MG63 (cell line): Measurements from ENCODE around the gene ATXN7L1. TPM values are rescaled to one million over a fixed set of nuclear protein-coding genes. Genes with fewer than 3 reads are reported as not detected.
"Not testable (repeated sequence)": the region's sequence is repeated elsewhere in the genome, so short reads cannot be mapped to it uniquely, and the experiment has no call there.

ENCODE experiments used
- DNase-seq: peaks from one replicate; pipeline ENCODE4 v3.0.0-alpha.2; 2020
- H3K27me3 ChIP-seq: fragments of 250-450 bp; sonication (Bioruptor Pico); 2 replicates; pipeline ENCODE4 v1.5.1; 2020; ENCODE audit warnings: mild to moderate bottlenecking, moderate library complexity
- H3K36me3 ChIP-seq: fragments of 250-450 bp; sonication (Bioruptor Pico); 2 replicates; pipeline ENCODE4 v1.5.1; 2020; ENCODE audit warnings: mild to moderate bottlenecking, moderate library complexity
- H3K4me3 ChIP-seq: fragments of 250-450 bp; sonication (Bioruptor Pico); 2 replicates; pipeline ENCODE4 v1.5.1; 2020; ENCODE audit warnings: mild to moderate bottlenecking, moderate library complexity
- H3K9me3 ChIP-seq: fragments of 250-450 bp; sonication (Bioruptor Pico); 2 replicates; pipeline ENCODE4 v1.5.1; 2020; ENCODE audit warnings: mild to moderate bottlenecking, moderate library complexity
- total RNA-seq: library from RNA; depleted of rRNA; stranded (reverse); fragments of >200 nt; shearing (Covaris generic); gene quantifications from 2 replicates; pipeline ENCODE4 v1.2.3, GENCODE V29; 2014; ENCODE audit warnings: low replicate concordance

The ATXN7L1 gene
- total RNA-seq, 1 experiment from 2014 or later = 0.59 TPM

DNA sequence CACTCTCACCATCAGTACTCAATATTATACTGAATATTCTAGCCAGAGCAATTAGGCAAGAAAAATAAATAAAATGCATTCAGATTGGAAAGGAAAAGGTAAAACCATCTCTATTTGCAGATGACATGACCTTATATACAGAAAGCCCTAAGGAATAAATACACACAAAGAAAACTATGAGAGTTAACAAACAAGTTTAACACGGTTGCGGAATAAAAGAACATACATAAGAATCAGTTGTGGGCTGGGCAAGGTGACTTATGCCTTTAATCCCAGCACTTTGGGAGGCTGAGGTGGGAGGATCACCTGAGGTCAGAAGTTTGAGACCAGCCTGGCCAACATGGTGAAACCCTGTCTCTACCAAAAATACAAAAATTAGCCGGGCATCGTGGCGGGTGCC, 31.7 kb downstream of the ATXN7L1 start:
- not testable (repeated sequence) for DNase-seq, H3K4me3 ChIP-seq, H3K36me3 ChIP-seq, H3K27me3 ChIP-seq, H3K9me3 ChIP-seq

- no peak overlapping the region for H3K4me3 ChIP-seq
- DNase-seq = no peak
- no peaks in the 10 kb centered on the region for H3K9me3 ChIP-seq
These were observed 34.5 kb downstream of the ATXN7L1 start for GRCh38 chr7:105841866-105842265.

DNA sequence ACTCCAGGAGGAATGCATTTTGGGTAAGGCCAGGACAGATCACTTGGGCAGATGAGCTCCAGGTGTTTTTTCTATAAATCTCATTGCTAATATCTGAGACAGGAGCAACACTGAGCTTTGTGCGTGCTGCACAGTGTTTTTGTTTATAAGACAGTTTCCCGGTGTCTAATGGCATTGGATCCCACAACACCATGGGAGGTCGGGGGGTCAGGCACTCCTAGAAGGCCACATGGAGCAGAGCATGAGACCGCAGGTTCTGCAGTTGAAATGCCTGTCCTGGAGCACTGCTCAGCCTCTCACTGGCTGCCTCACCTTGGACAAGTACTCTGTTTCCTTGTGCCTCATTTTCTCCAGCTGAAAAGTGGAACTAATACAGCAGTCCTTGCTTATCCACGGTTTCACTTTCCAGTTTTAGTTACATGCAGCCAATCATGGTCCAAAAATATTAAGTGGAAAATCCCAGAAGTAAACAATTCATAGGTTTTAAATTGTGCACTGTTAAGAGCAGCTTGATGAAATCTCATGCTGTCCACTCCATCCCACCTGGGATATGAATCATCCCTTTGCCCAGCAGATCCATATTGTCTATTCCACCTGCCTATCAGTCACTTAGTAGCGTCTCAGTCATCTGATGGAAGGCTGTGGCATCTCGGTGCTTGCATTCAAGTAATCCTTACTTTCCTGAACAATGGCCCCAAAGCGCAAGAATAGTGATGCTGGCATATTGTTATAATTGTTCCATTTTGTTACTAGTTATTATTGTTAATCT, 35.2 kb downstream of the ATXN7L1 start:
- no peaks in the 10 kb centered on the region for H3K27me3 ChIP-seq
- DNase-seq = no peak
- H3K36me3 ChIP-seq = no peaks in the 10 kb centered on the region
- no peak overlapping the region for H3K4me3 ChIP-seq
- H3K9me3 ChIP-seq = no peaks in the 10 kb centered on the region

More at GRCh38 chr7:105841866-105842265, 34.5 kb downstream of the ATXN7L1 start:
- H3K27me3 ChIP-seq = no peaks in the 10 kb centered on the region
- H3K36me3 ChIP-seq = no peaks in the 10 kb centered on the region

DNA sequence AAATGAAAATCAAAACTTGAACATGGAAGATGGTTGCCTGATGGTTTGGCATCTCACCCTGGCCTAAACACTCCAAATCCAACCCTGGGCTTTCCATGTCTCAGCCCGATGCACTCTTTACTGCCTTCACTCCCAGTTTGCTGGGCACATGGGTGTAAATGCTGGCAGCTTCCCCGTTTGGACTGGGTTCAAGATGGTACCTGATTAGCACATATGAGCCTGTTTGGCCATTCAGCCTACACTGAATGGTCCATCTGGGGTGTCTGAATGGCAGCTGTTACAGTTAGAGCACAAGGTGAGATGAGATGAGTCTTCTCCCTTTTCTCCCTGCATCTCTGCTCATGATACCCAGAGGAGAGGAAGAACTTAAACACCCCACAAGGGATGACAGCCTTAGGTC, 37.1 kb downstream of the ATXN7L1 start:
- no peaks in the 10 kb centered on the region for H3K9me3 ChIP-seq
- no peaks in the 10 kb centered on the region for H3K27me3 ChIP-seq
- no peaks in the 10 kb centered on the region for H3K36me3 ChIP-seq
- no peak for DNase-seq
- H3K4me3 ChIP-seq = no peak overlapping the region

- H3K36me3 ChIP-seq = no peaks in the 10 kb centered on the region
- no peaks in the 10 kb centered on the region for H3K9me3 ChIP-seq
- no peaks in the 10 kb centered on the region for H3K27me3 ChIP-seq
- no peak overlapping the region for H3K4me3 ChIP-seq
- DNase-seq = no peak
These were observed 37.7 kb downstream of the ATXN7L1 start for GRCh38 chr7:105838627-105839231.

DNA sequence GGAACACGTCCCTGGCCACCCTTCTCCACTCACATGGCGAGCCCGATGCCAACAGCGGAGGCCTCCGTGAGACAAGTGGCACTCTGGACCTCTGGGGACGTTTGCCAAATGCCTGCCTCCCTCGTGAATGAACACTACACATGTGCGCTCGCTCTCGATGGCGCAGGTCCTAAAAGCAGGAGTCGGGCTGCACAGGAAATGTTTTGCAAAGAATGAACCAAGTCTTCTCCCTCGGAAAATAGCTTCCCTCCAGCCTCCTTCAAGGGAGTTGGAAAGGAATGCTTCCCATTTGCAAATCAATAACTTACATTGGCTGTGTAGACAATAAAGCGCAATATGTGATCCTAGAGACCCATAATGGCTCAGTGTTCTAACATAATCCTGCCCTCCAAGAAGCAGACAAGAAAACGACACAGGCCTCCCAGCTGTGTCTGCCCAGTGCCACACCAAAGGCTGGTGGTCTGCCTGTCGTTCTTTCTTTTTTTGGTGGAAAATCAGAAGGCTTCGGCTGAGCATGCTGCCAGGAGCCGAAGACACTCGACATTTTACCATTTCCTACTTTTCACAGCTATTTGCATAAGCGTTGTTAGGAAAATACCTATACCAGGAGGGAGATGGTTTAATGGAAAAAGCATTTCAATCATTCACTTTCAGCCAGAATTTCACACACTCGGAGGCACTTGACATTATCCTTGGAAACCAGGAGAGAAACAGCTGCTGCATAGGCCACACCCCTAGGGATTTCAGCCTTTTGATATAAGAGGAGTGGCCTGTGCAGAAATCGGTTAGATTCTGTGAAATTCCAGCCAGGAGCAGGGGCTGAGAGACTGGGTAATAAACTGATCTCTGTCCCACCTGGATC, 38.4 kb downstream of the ATXN7L1 start:
- Histone ChIP-seq H3K9me3 (no peaks in the 10 kb centered on the region), H3K4me3 (no peak overlapping the region), H3K36me3 (no peaks in the 10 kb centered on the region), H3K27me3 (no peaks in the 10 kb centered on the region)
- DNase-seq = no peak

GRCh38 chr7:105835441-105835840, 41.0 kb downstream of the ATXN7L1 start:
- no peaks in the 10 kb centered on the region for H3K9me3 ChIP-seq
- no peak overlapping the region for H3K4me3 ChIP-seq
- H3K27me3 ChIP-seq = no peaks in the 10 kb centered on the region
- H3K36me3 ChIP-seq = no peaks in the 10 kb centered on the region
- DNase-seq = no peak

DNA sequence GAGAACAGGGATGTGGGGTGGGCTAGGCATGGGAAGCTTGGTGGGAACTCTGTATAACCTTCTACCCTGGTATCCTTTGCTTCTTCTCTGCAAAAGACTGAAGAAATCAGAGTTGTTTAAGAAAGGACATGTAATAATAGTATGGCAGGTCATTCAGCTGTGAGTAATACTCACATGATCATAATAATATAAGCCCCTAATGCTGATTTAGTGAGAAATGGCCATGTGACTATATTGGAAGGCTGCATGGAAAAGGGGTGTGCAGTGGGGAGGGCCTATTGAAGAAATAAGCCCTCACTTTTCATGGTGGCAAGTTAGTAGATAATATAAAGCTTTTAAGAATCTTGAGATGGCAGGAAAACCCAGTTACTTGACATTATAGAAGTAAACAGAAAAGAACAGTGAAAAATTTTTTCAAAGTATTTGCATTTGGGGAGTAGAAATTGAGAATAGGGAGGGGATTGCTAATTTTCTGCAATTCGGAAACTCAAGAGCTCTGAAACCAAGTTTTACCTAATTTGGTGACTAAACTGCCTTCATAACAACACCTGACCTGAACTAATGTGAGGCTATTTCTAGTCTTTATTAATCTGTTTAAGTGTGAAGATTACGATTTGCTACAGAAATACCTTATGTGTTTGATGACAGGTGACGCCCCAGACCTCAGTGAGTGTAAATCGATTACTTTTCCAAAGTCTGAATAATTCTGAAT, 44.4 kb downstream of the ATXN7L1 start:
- H3K4me3 ChIP-seq = no peak overlapping the region
- DNase-seq = no peak
- no peaks in the 10 kb centered on the region for H3K9me3 ChIP-seq
- no peaks in the 10 kb centered on the region for H3K27me3 ChIP-seq
- no peaks in the 10 kb centered on the region for H3K36me3 ChIP-seq

GRCh38 chr7:105831302-105831620, 45.1 kb downstream of the ATXN7L1 start:
- H3K4me3 ChIP-seq = no peak overlapping the region
- H3K9me3 ChIP-seq = no peaks in the 10 kb centered on the region
- no peaks in the 10 kb centered on the region for H3K27me3 ChIP-seq
- no peak for DNase-seq
- no peaks in the 10 kb centered on the region for H3K36me3 ChIP-seq

DNA sequence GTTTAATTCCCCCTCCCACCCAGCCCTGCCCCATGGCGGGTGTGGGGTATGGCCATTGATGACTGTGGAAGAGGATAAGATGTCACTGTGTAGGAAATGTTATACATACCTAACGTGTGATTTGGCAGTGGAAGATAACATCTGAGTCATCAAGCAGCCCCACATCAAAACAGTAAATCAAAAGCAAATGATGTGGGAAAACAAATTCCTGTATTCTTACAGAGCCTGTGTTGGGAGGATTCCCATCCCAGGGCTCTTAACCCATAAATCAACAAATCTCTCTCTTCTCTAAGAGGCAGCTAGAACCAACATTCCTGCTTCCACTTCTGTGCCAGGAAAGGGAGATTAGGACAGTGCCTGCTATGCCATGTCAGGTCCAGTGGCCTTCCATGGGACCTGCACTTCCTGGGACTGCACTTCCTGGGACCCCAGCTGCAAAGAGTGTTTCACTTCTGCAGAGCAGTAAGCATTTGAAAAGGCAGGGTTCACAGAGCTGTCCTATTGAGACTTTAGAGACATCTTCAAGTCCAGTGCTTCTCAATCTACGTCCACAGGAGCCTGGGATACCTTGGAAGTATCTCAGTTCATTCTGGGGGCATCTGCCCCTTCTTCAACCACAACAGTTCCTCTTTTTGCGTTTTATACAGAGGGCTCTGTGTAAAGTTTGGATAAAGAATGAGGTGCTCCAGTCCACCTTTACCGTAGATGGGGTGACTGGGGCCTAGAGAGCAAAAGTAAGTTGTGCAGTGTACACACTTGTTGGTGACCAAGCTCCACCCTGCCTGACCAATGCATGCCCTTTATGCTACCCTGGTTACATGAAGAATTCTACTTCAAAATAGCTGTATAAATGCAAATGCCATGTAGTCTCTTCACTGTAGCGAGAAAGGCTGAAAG, 45.7 kb downstream of the ATXN7L1 start:
- DNase-seq = peak; percentile 73
- H3K36me3 ChIP-seq = no peaks in the 10 kb centered on the region

GRCh38 chr7:105829681-105830322, 46.6 kb downstream of the ATXN7L1 start:
- H3K27me3 ChIP-seq = no peaks in the 10 kb centered on the region
- H3K9me3 ChIP-seq = no peaks in the 10 kb centered on the region
- no peak for DNase-seq
- no peak overlapping the region for H3K4me3 ChIP-seq
- no peaks in the 10 kb centered on the region for H3K36me3 ChIP-seq

More for the DNA sequence above, 45.7 kb downstream of the ATXN7L1 start:
- no peaks in the 10 kb centered on the region for H3K9me3 ChIP-seq
- no peak overlapping the region for H3K4me3 ChIP-seq
- no peaks in the 10 kb centered on the region for H3K27me3 ChIP-seq

DNA sequence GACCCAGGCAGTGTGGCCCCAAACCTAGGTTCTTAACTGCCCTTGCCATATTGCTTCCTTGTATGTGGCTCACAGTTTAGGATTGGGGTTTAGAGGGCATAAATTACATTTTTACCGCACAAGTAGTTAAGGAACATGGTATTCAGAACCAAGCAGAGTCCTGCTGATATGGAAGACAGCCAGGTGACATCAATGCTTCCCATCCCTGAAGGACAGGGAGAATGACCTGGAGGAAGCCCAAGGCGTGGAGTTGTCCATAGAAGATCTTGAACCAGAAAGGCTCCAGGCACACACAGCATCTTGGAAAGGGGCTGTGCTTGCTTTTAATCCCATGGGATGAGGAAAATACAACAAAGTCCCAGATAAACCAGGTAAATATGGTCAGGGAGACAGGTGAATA, 48.3 kb downstream of the ATXN7L1 start:
- Histone ChIP-seq H3K36me3 (no peaks in the 10 kb centered on the region), H3K4me3 (no peak overlapping the region), H3K27me3 (no peaks in the 10 kb centered on the region), H3K9me3 (no peaks in the 10 kb centered on the region)
- no peak for DNase-seq

- no peak overlapping the region for H3K4me3 ChIP-seq
- no peaks in the 10 kb centered on the region for H3K36me3 ChIP-seq
- H3K27me3 ChIP-seq = no peaks in the 10 kb centered on the region
- no peaks in the 10 kb centered on the region for H3K9me3 ChIP-seq
- peak; percentile 36 for DNase-seq
These were observed 49.1 kb downstream of the ATXN7L1 start for GRCh38 chr7:105827151-105827875.

GRCh38 chr7:105826143-105826542, 50.3 kb downstream of the ATXN7L1 start:
- DNase-seq = no peak
- Histone ChIP-seq H3K4me3 (no peak overlapping the region), H3K9me3 (no peaks in the 10 kb centered on the region), H3K27me3 (no peaks in the 10 kb centered on the region), H3K36me3 (no peaks in the 10 kb centered on the region)

DNA sequence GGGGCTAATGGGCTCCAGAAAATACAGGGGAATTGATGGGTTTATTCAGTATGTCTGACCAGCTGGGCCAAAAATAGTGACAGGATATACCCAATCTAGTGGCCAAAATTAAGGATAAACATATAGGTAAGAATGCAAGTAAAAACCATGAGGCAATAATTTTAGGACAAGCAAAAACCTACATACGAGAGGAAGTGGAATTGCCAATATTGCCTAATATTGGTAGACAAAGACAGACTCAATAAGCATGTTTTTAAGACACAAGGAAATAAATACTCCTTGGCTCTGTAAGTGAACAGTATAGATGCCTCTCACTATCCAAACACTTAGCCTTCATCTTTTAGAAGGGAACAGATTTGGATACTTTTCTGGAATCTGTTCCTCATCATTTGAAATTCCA, 51.0 kb downstream of the ATXN7L1 start:
- DNase-seq = no peak
- no peak overlapping the region for H3K4me3 ChIP-seq
- H3K9me3 ChIP-seq = no peaks in the 10 kb centered on the region
- no peaks in the 10 kb centered on the region for H3K36me3 ChIP-seq
- no peaks in the 10 kb centered on the region for H3K27me3 ChIP-seq
